IPS-18c (cell line): Measurements from ENCODE around the gene FBXO39.
"Not testable (repeated sequence)": the region's sequence is repeated elsewhere in the genome, so short reads cannot be mapped to it uniquely, and the experiment has no call there.

Source experiments
- H3K4me3 ChIP-seq: 2 replicates; pipeline ENCODE4 v1.7.0; 2013; ENCODE audit warnings: low read depth, mild to moderate bottlenecking, low read length, moderate library complexity; ENCODE audit not compliant: insufficient read depth
- H3K9me3 ChIP-seq: one replicate; pipeline ENCODE4 v1.6.1; 2013; ENCODE audit warnings: mild to moderate bottlenecking, low read length, moderate library complexity; ENCODE audit not compliant: control insufficient read depth, insufficient read depth

FBXO39 gene

DNA sequence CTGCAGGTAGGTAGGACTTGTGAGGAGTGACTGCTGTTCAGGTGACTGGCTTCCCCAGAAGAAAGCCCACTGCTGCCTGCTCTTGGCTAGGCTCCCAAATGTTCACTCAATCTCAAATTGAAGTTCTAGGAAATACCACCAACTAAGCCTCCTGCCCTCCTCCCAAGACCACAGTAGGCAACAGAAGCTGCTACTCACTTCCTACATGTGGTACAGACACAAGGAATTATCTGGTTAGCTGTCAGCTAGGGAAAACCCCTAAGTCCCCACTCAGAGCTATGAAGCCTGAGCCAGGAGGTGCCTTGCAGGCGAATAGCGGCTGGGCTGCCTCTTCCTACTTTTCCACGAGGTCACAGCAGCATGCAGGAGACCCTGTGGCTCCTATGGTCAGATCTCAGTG is 4.9 kb downstream of the FBXO39 start:
- no peak overlapping the region for H3K4me3 ChIP-seq

GRCh38 chr17:6782244-6782643 is 6.2 kb downstream of the FBXO39 start:
- Histone ChIP-seq H3K4me3 (no peak overlapping the region), H3K9me3 (no peaks in the 10 kb centered on the region)

More for the DNA sequence above, 4.9 kb downstream of the FBXO39 start:
- H3K9me3 ChIP-seq = peaks cover 2% of the 10 kb centered on the region

DNA sequence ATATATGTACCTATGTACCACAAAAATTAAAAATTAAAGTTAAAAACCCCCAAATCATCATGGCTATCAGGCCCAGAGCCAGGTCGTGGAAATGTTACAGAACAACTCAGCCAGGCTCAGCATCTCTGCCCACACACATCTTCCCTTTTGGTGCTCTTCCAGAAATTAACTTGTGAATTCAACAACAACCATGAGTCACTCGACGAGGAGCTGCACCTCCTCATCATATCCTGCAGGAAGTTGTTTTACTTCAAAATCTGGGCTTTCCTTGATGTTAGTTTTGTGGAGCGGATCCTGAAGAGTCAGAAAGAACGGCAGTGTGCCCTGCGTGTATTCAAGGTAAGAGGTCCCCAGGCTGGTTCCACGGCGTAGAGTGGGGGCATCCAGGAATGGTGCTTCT is 10.6 kb downstream of the FBXO39 start:
- no peaks in the 10 kb centered on the region for H3K9me3 ChIP-seq
- no peak overlapping the region for H3K4me3 ChIP-seq

DNA sequence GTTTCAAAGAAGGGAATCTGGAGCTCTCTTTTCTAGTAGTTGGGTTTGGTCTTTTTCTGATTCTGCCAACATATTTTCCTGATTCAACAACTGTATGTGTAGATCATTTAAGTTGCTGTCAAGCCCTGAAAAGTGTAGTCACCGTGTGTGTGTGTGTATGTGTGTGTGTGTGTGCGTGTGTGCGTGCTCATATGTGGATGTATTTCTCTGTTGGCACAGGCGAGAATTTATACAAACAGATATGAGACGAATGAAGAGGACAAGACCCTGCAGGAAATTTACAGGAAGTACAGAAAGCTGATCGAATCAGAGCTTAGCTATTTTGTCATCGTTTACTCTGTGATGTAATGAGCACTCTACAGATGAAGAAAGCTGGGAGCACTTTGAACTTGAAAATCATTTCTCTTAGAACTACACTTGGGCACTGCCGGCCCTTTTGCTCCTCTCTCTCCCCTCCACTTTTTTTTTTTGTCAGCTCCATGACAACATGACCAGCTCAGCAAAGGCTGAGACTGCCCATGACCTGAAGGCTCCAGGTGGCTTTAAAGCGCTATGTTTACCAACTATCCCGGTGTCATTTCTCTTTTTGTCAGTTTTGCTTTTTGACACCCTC is 11.2 kb downstream of the FBXO39 start:
- no peaks in the 10 kb centered on the region for H3K9me3 ChIP-seq
- no peak overlapping the region for H3K4me3 ChIP-seq

DNA sequence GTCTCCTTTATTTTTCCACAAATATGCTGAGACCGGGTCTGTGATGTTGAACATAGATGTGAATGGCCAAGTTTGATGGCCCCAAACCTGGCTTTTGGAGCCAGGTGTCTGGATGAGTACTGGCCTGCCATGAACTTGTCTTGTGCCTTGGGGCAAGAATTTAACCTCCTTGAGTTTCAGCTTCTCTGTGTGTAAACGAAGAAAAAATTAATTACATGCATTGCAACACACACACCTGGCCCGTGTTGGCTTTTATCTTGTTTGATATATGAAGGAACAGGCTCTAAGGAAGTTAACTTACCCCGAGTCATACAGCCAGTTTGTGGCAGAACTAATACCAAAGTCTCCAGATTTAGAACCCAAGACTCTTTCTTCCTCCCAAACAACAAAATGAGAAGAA is 13.1 kb downstream of the FBXO39 start:
- Histone ChIP-seq H3K4me3 (no peak overlapping the region), H3K9me3 (no peaks in the 10 kb centered on the region)

- Histone ChIP-seq H3K9me3 (no peaks in the 10 kb centered on the region), H3K4me3 (no peak overlapping the region)
Measured at GRCh38 chr17:6793748-6794493, 17.9 kb downstream of the FBXO39 start.

GRCh38 chr17:6796017-6796886 is 20.2 kb downstream of the FBXO39 start:
- no peaks in the 10 kb centered on the region for H3K9me3 ChIP-seq
- H3K4me3 ChIP-seq = no peak overlapping the region

- H3K4me3 ChIP-seq = no peak overlapping the region
- H3K9me3 ChIP-seq = no peaks in the 10 kb centered on the region
Measured at GRCh38 chr17:6796887-6797490, 21.0 kb downstream of the FBXO39 start.

- Histone ChIP-seq H3K9me3 (no peaks in the 10 kb centered on the region), H3K4me3 (no peak overlapping the region)
Measured at GRCh38 chr17:6797718-6798351, 21.8 kb downstream of the FBXO39 start.

DNA sequence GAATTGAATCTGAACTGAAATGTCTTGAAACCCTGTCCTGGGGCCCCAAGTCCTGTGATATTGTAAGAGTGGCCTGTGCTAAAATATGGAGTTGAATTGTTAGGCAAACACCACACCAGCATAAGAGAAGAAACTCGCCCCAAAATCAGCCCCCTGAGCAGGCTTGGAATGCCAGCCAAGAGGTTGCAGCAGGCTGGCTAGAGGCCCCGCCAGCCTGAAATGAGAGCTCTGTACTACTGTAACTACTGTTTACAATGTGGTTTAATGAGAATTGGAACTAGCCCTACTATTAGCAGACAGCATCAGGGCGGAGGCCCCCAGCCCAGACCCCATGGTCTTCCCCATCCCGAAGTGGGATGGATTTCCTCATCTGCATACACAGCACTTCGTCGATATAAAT is 23.7 kb downstream of the FBXO39 start:
- no peak overlapping the region for H3K4me3 ChIP-seq
- H3K9me3 ChIP-seq = no peaks in the 10 kb centered on the region

GRCh38 chr17:6800422-6801027 is 24.5 kb downstream of the FBXO39 start:
- Histone ChIP-seq H3K9me3 (no peaks in the 10 kb centered on the region), H3K4me3 (no peak overlapping the region)

DNA sequence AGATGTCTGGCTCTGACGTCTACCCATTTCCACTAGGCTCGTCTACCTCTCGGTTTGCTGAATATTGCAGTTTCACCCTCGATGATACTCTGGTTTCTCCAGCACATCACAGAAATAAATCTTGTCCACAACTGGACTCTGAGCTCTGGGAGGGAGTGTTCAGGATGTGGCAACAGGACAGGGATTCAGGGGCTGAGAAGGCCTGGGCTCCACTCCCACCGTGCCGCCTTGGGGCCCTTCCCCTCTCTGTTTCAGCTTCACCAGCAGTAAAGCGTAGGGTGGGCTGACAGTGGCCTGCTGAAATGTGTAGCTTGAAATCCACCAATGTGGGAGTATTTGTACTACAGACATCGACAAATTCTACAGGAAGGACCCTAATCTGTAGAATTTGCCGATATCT is 35.5 kb downstream of the FBXO39 start:
- Histone ChIP-seq H3K9me3 (no peaks in the 10 kb centered on the region), H3K4me3 (no peak overlapping the region)

GRCh38 chr17:6812295-6812694 is 36.3 kb downstream of the FBXO39 start:
- Histone ChIP-seq H3K4me3 (no peak overlapping the region), H3K9me3 (no peaks in the 10 kb centered on the region)

GRCh38 chr17:6815775-6816174 is 39.8 kb downstream of the FBXO39 start:
- Histone ChIP-seq H3K9me3 (no peaks in the 10 kb centered on the region), H3K4me3 (no peak overlapping the region)

DNA sequence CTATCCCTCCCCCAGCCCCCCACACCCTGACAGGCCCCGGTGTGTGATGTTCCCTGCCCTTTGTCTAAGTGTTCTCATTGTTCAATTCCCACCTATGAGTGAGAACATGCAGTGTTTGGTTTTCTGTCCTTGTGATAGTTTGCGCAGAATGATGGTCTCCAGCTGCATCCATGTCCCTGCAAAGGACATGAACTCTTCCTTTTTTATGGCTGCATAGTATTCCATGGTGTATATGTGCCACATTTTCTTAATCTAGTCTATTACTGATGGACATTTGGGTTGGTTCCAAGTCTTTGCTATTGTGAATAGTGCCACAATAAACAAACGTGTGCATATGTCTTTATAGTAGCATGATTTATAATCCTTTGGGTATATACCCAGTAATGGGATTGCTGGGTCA is 40.4 kb downstream of the FBXO39 start:
- not testable (repeated sequence) for H3K4me3 ChIP-seq, H3K9me3 ChIP-seq

GRCh38 chr17:6818938-6819337 is 42.9 kb downstream of the FBXO39 start:
- Histone ChIP-seq H3K4me3 (no peak overlapping the region), H3K9me3 (no peaks in the 10 kb centered on the region)

GRCh38 chr17:6823011-6823442 is 47.0 kb downstream of the FBXO39 start:
- Histone ChIP-seq H3K9me3 (no peaks in the 10 kb centered on the region), H3K4me3 (no peak overlapping the region)
